ENCODE measurements around the gene IFRD2. TPM values are rescaled to one million over a fixed set of nuclear protein-coding genes. Genes with fewer than 3 reads are reported as not detected.
A peak's percentile ranks its signal among the peaks of the same experiment; 100 is the strongest.

Gene IFRD2
- total and polyA plus RNA-seq, 2 of the 8 experiments (the other 6 are each of a cell fraction or from before 2014, with no cell fraction given): 76.7 to 88.8 TPM

DNA sequence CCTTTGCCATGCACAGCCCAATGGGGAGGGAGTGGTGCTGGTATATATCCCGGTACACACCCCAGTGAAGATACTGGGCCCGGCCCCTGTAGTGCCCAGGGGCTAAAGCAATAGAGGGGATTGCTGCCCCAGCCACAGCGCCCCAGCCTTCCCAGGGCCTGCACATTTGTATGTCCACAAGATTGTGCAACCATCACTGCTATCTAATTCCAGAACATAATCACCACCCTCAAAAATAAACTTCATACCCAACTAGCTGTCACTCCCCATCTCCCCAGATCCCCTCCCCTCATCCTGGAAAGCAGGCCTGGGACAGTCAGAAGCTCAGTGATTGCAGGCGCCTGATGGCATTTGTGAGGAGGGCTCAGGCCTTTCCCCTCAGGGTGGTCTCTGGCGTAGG lies 42.8 kb downstream of the IFRD2 start:
- Histone ChIP-seq H3K4me3 (ENCODE audit: extremely low read depth in 1 of 4, insufficient read depth in 2 of 4, low read depth in 3 of 4, low read length in 4 of 4) (no peak overlapping the region), H3K79me2 (ENCODE audit: control insufficient read depth in 1 of 2, insufficient read depth in 2 of 2, low read length in 2 of 2) (peaks cover 0 to 65% of the 10 kb centered on the region in 2 experiments; a peak in 3 of 4 replicates), H3K27ac (ENCODE audit: low read depth, low read length) (no peak overlapping the region), H4K5ac (ENCODE audit: insufficient read length, low read depth, low read length) (no peak overlapping the region), H3K14ac (ENCODE audit: insufficient read length) (no peak overlapping the region), H3K4me2 (ENCODE audit: insufficient read depth in 1 of 2, low read depth in 2 of 2, low read length in 2 of 2) (no peak overlapping the region), H2BK12ac (ENCODE audit: low read depth, low read length) (no peak overlapping the region), H2AK5ac (ENCODE audit: low read depth, low read length) (no peak overlapping the region), H3K79me1 (ENCODE audit: low read depth, low read length) (peaks cover 35% of the 10 kb centered on the region), H3K4ac (replicated peaks; ENCODE audit: insufficient read length, low read depth, low read length) (no peak overlapping the region), H2BK15ac (ENCODE audit: low read length) (no peak overlapping the region), H2BK20ac (ENCODE audit: low read length) (no peak overlapping the region), H2BK120ac (replicated peaks; ENCODE audit: low read depth, low read length) (no peak overlapping the region), H3K9ac (replicated peaks in 1 of 4; ENCODE audit: extremely low read depth in 1 of 4, low read depth in 3 of 4, low read length in 3 of 4) (no peak overlapping the region), H3K56ac (replicated peaks; ENCODE audit: insufficient read length, low read depth, low read length) (no peak overlapping the region), H3K36me3 (ENCODE audit: control insufficient read depth in 2 of 4, insufficient read depth in 4 of 4, low read length in 3 of 4) (peaks cover 2 to 13% (median 7%) of the 10 kb centered on the region in 4 experiments; a peak in 5 of 8 replicates), H3K9me3 (ENCODE audit: insufficient read depth in 2 of 2, low read depth in 1 of 2, low read length in 1 of 2) (no peaks in the 10 kb centered on the region), H4K91ac (replicated peaks; ENCODE audit: insufficient read length, low read length) (no peak overlapping the region), H3K23ac (ENCODE audit: insufficient read length) (no peak overlapping the region), H4K20me1 (replicated peaks in 1 of 2; ENCODE audit: control insufficient read depth in 1 of 2, insufficient read depth in 2 of 2, low read length in 2 of 2) (peaks cover 15 to 47% of the 10 kb centered on the region in 2 experiments), H3K18ac (ENCODE audit: extremely low read depth, low read length) (no peak overlapping the region), H3K4me1 (replicated peaks in 1 of 4; ENCODE audit: control insufficient read depth in 3 of 4, insufficient read depth in 4 of 4, low read length in 3 of 4) (peaks cover 5 to 19% (median 16%) of the 10 kb centered on the region in 4 experiments), H3K27me3 (replicated peaks in 1 of 4; ENCODE audit: control insufficient read depth in 3 of 4, extremely low read depth in 1 of 4, insufficient read depth in 3 of 4, low read length in 3 of 4) (no peaks in the 10 kb centered on the region), H4K8ac (ENCODE audit: extremely low read depth, insufficient read depth, low read length) (peak overlapping the region; percentile 68; the same call in 1 of the 2 replicates), H2BK5ac (ENCODE audit: low read depth, low read length) (no peak overlapping the region), H3K23me2 (ENCODE audit: low read depth, low read length) (no peaks in the 10 kb centered on the region), H2AFZ (ENCODE audit: low read length) (no peak overlapping the region)
- FAIRE-seq (no peak), DNase-seq (ENCODE audit: low read depth in 1 of 2, low spot score in 2 of 2) (no peak)
- ChIA-PET CTCF (ENCODE audit: partially characterized antibody) (interaction anchor here (1.2 to 53.5 kb wide), 8 partner anchors 8 to 127 kb away, joined by 4 to 2149 read pairs (median 30); partner anchors contain the start of genes GNAI2, GNAT1, SEMA3B and SLC38A3), POLR2A (ENCODE audit: partially characterized antibody) (interaction anchor here (0.6 to 4.1 kb wide), 4 partner anchors 8 to 71 kb away, joined by 3 to 22 read pairs (median 7); no protein-coding TSS in a partner anchor)
- WGBS, 2 experiments (ENCODE audit: extremely low coverage in 1 of 2, insufficient coverage in 1 of 2, insufficient read length in 1 of 2, insufficient replicate concordance in 2 of 2, low coverage in 1 of 2, low lambda C conversion rate in 2 of 2, missing lambda C conversion rate in 1 of 2): 92% methylated on average over 5 of the region's 5 CpGs; no CpG with 5 or more reads in 1 of the 2 experiments
- no peak for TF ChIP-seq KDM1A (IDR thresholded peaks at IDR 0.05; ENCODE audit: borderline replicate concordance, low read length)
- TF ChIP-seq TBP (IDR thresholded peaks at IDR 0.05; ENCODE audit: low read depth, low read length): no peak
- no peak for TF ChIP-seq TAF1 (IDR thresholded peaks at IDR 0.05; ENCODE audit: low read depth, low read length)
- no peak for TF ChIP-seq HDAC6 (IDR thresholded peaks at IDR 0.05; ENCODE audit: low read depth, low read length)
- TF ChIP-seq POU5F1 (IDR thresholded peaks at IDR 0.05; ENCODE audit: low read depth, low read length): no peak
- no peak for TF ChIP-seq ATF2 (IDR thresholded peaks at IDR 0.05; ENCODE audit: low read length)
- no peak for TF ChIP-seq EP300 (IDR thresholded peaks at IDR 0.05; ENCODE audit: borderline replicate concordance in 1 of 2, low read depth in 2 of 2, low read length in 2 of 2)
- no peak for TF ChIP-seq JUND (IDR thresholded peaks at IDR 0.05; ENCODE audit: low read length)
- no peak for TF ChIP-seq SIRT6 (IDR thresholded peaks at IDR 0.05; ENCODE audit: low read length)
- no peak for TF ChIP-seq SP2 (IDR thresholded peaks at IDR 0.05; ENCODE audit: low read length)
- TF ChIP-seq CHD1 (IDR thresholded peaks at IDR 0.05; ENCODE audit: low read depth, low read length): no peak
- TF ChIP-seq ASH2L (IDR thresholded peaks at IDR 0.05; ENCODE audit: low read length): no peak

Measured in H1 (cell line).